Ovary (tissue), 9 donors: ENCODE data around the gene CCAR1. TPM values are rescaled to one million over a fixed set of nuclear protein-coding genes. Genes with fewer than 3 reads are reported as not detected.

ENCODE experiments used
- DNase-seq, 5 donors: peaks; one replicate each; pipeline ENCODE4 v3.0.0-alpha.2; 2019 to 2020
- H3K27ac ChIP-seq, 2 donors: fragments of 200-600 bp; one replicate each; pipeline versions ENCODE4 v1.5.1 to v1.8.0; 2019 to 2022
- H3K27me3 ChIP-seq: fragments of 200-600 bp; one replicate; pipeline ENCODE4 v1.8.0; 2022
- H3K36me3 ChIP-seq: fragments of 200-600 bp; sonication (generic); one replicate; pipeline ENCODE4 v1.5.1; 2019
- H3K4me1 ChIP-seq: one replicate; pipeline ENCODE4 v1.8.1; 2013; ENCODE audit warnings: mild to moderate bottlenecking, moderate library complexity; ENCODE audit not compliant: insufficient read depth
- H3K4me3 ChIP-seq: fragments of 200-600 bp; sonication (generic); one replicate; pipeline ENCODE4 v1.5.1; 2017
- H3K9me3 ChIP-seq, 2 donors: fragments of 200-600 bp in 1 of 2; sonication (generic) in 1 of 2; one replicate each; pipeline versions ENCODE4 v1.5.1 to v1.8.1; 2013 to 2019; ENCODE audit warnings: mild to moderate bottlenecking in 1 of 2, moderate library complexity in 1 of 2
- EP300 ChIP-seq: sonication (generic); formaldehyde crosslinking; IDR thresholded peaks from one replicate; pipeline ENCODE4 v1.6.1; 2017; ENCODE audit warnings: antibody characterized with exemption
- POLR2A ChIP-seq: fragments of 450-650 bp; IDR thresholded peaks from one replicate; pipeline ENCODE4 v1.6.1; 2017; ENCODE audit warnings: antibody characterized with exemption, mild to moderate bottlenecking, moderate library complexity
- WGBS, 3 donors: extraction: QIAGEN DNeasy Blood & Tissue Kit in 1 of 3; methylation state at CpG; one replicate each; pipeline versions ENCODE4 v1.1.5 to v1.1.7; 2013 to 2017; 5-methylcytosine and 5-hydroxymethylcytosine counted together
- intact Hi-C, 4 donors: fragments of 100-400 bp; cut with DNase I; formaldehyde crosslinking; loops; one replicate each; pipeline versions ENCODE4 v1.11.0 to v1.15.1; 2022 to 2023
- polyA plus RNA-seq, 2 donors: library from polyadenylated mRNA; stranded (reverse); fragments of 200-250 nt in 1 of 2; fragments of 350-450 nt in 1 of 2; fragmentation: Illumina TruSeq in 1 of 2; extraction: RNeasy Lipid Tissue Mini Kit (QIAGEN cat#74804) in 1 of 2; gene quantifications; one replicate each; pipeline ENCODE4 v1.2.3, GENCODE V29; 2013 to 2014
- total RNA-seq, 7 donors: library from RNA; depleted of rRNA in 2 of 7; stranded (reverse); fragments of >200 nt in 2 of 7; fragmentation: NEBNext Ultra II Directional in 3 of 7; extraction: Animal tissue kit (Norgen Biotek cat#: 25700) in 3 of 7; gene quantifications; one replicate each; pipeline versions ENCODE4 v1.1.0 to v1.2.4, GENCODE V29; 2016 to 2023
- TF ChIP-seq, protein P1 (sequence below), 3 donors: fragments of 450-650 bp in 2 of 3; fragments of 200-600 bp in 1 of 3; IDR thresholded peaks; one replicate each; pipeline versions ENCODE4 v1.5.1 to v1.8.0; 2016 to 2022; ENCODE audit warnings: antibody characterized with exemption in 3 of 3, mild to moderate bottlenecking in 1 of 3
- donor health status: DM: no; HTN: no; CAD: no; lungs with moderate emphysema.
- donor health status: DM: no; HTN: no; CAD: no.
- donor health status: Bipolar disorder and iron deficiency.
- donor health status: DM: yes; HTN: yes; CAD: no.
- donor health status: DM: no; HTN: no; CAD: no.
- donor health status: DM: yes; HTN: yes; CAD: no.

Gene CCAR1
- total and polyA plus RNA-seq, 9 donors = 22.0 to 65.4 (median 50.9) TPM

DNA sequence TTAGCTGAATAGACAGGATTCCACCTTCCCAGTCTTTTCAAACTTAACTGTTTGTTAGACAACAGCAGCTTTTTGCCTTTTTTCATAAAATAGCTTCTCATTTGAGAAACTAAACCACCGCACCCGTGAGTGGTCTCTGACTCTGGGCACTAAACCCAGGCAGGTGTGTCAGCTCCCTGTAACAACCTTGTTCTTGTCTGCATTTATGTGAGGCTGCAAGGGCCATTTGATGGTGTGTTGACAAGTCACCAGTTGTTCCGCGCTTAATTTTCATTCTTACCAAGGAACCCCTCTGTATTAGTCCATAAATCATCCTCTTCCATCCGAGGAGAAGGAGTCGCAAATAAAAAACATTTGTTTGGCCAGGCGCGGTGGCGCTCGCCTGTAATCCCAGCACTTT lies 107.8 kb downstream of the CCAR1 start:
- 77 to 82% (median 77%) methylated on average over 10 of the region's 10 CpGs for WGBS, 3 donors
- no peaks in the 10 kb centered on the region for H3K36me3 ChIP-seq
- DNase-seq = no peak
- H3K27me3 ChIP-seq = no peaks in the 10 kb centered on the region
- H3K4me3 ChIP-seq = no peak overlapping the region
- TF ChIP-seq POLR2A = no peak
- TF ChIP-seq, protein P1, sequence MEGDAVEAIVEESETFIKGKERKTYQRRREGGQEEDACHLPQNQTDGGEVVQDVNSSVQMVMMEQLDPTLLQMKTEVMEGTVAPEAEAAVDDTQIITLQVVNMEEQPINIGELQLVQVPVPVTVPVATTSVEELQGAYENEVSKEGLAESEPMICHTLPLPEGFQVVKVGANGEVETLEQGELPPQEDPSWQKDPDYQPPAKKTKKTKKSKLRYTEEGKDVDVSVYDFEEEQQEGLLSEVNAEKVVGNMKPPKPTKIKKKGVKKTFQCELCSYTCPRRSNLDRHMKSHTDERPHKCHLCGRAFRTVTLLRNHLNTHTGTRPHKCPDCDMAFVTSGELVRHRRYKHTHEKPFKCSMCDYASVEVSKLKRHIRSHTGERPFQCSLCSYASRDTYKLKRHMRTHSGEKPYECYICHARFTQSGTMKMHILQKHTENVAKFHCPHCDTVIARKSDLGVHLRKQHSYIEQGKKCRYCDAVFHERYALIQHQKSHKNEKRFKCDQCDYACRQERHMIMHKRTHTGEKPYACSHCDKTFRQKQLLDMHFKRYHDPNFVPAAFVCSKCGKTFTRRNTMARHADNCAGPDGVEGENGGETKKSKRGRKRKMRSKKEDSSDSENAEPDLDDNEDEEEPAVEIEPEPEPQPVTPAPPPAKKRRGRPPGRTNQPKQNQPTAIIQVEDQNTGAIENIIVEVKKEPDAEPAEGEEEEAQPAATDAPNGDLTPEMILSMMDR (IDR thresholded peaks at IDR 0.05) = no peak
- TF ChIP-seq EP300 = no peak
- intact Hi-C loops = no loop called here
- no peaks in the 10 kb centered on the region for H3K9me3 ChIP-seq
- no peak overlapping the region for H3K27ac ChIP-seq
- peaks cover 1% of the 10 kb centered on the region for H3K4me1 ChIP-seq

DNA sequence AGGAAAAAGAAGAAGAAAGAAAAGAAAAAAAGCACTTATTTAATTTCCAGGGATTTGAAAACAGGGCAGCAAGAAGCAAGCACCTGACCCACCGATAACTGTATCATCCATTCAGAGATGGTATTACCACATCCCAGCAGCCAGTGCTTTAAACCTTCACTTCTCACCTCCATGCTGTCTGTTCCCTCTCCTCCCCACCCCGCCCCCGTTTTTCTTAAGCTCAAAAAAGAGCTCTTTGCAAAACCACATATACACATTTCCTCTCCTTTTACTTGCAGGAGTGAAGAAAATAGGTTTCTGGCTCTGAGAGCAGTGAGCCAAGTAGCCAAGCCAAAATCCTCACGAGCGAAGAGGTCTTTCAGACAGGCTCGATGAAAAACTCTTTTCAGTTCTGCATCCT lies 108.5 kb downstream of the CCAR1 start:
- intact Hi-C loops = no loop called here
- WGBS, 3 donors = 42 to 53% (median 49%) methylated on average over 6 of the region's 6 CpGs
- no peaks in the 10 kb centered on the region for H3K9me3 ChIP-seq

DNA sequence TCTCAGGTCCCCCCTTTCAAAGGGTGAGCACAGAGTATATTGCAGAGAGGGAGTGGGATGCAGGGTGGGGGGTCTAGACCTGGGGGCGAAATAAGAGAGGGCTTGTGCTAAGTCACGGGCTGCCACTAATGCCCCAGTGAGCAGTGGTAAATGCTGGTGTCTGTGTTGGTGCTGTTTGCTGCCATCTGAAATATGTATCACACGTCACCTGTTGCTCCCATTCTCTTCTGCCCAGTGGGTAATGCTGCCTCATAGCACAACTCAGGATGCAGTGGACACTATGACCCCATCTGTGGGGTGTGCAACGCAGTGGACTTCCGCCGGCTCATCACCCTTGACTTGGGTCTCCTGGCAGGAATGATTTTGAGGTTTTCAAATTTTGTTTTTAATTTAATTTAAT lies 108.9 kb downstream of the CCAR1 start:
- WGBS, 3 donors = 87 to 91% (median 90%) methylated on average over 6 of the region's 6 CpGs
- H3K27ac ChIP-seq = no peak overlapping the region
- TF ChIP-seq POLR2A = no peak
- no peak for TF ChIP-seq EP300
- TF ChIP-seq, protein P1 (IDR thresholded peaks at IDR 0.05) = no peak
- H3K4me1 ChIP-seq = peaks cover 1% of the 10 kb centered on the region
- no peaks in the 10 kb centered on the region for H3K9me3 ChIP-seq
- H3K36me3 ChIP-seq = no peaks in the 10 kb centered on the region
- intact Hi-C loops = no loop called here
- H3K27me3 ChIP-seq = no peaks in the 10 kb centered on the region
- no peak for DNase-seq
- H3K4me3 ChIP-seq = no peak overlapping the region

More for the DNA sequence above, 108.5 kb downstream of the CCAR1 start:
- no peak overlapping the region for H3K27ac ChIP-seq
- TF ChIP-seq, protein P1 (IDR thresholded peaks at IDR 0.05) = no peak
- TF ChIP-seq EP300 (no peak), POLR2A (no peak)
- peaks cover 1% of the 10 kb centered on the region for H3K4me1 ChIP-seq
- DNase-seq = no peak
- H3K4me3 ChIP-seq = no peak overlapping the region
- no peaks in the 10 kb centered on the region for H3K27me3 ChIP-seq
- no peaks in the 10 kb centered on the region for H3K36me3 ChIP-seq

DNA sequence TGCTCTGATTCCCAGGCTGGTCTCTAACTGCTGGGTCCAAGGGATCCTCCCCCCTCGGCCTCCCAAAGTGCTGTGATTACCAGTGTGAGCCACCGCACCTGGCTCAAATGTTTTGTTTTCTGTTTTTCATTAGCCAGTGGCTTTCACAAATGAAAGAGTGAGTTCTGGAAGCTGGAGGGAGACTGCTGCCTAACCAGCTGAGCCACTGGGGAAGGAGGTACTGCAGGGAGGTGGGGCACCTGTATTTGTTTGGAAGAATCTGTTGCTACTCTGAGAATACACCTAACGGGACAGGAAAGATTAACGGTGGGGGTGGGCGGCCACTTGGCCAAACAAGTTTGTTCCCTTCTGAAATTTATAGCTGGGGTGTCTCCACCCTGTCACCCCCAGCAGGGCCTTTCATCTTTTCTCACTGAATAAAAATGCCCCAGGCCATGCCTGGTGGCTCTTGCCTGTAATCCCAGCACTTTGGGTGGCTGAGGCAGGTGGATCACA lies 111.0 kb downstream of the CCAR1 start:
- WGBS, 3 donors = 76 to 82% (median 82%) methylated on average over 5 of the region's 5 CpGs
- H3K36me3 ChIP-seq = no peaks in the 10 kb centered on the region
- no peak overlapping the region for H3K27ac ChIP-seq
- no peak for TF ChIP-seq EP300
- TF ChIP-seq, protein P1 (IDR thresholded peaks at IDR 0.05) = no peak
- TF ChIP-seq POLR2A = no peak
- no peaks in the 10 kb centered on the region for H3K4me1 ChIP-seq
- DNase-seq = no peak
- no peaks in the 10 kb centered on the region for H3K9me3 ChIP-seq
- no peak overlapping the region for H3K4me3 ChIP-seq
- H3K27me3 ChIP-seq = no peaks in the 10 kb centered on the region
- intact Hi-C loops = no loop called here
